ENCODE measurements around the gene ARHGEF25. TPM values are rescaled to one million over a fixed set of nuclear protein-coding genes. Genes with fewer than 3 reads are reported as not detected.
"Not testable (repeated sequence)": the region's sequence is repeated elsewhere in the genome, so short reads cannot be mapped to it uniquely, and the experiment has no call there.

ARHGEF25 gene
- total and polyA plus RNA-seq, 7 donors, result 2.9 to 9.2 (median 4.2) TPM

GRCh38 chr12:57617942-57618341 lies 6.7 kb downstream of the ARHGEF25 start:
- intact Hi-C loops (cut with DNase I), result no loop called here
- Histone ChIP-seq H3K4me1 (peaks cover 7% of the 10 kb centered on the region), H3K36me3 (ENCODE audit: insufficient read depth in 1 of 2, low read depth in 1 of 2) (no peaks in the 10 kb centered on the region), H3K4me3 (no peak overlapping the region), H3K9me3 (no peaks in the 10 kb centered on the region), H3K27me3 (ENCODE audit: insufficient read depth in 3 of 3, low read length in 2 of 3) (peaks cover 0 to 59% (median 20%) of the 10 kb centered on the region in 3 donors), H3K27ac (no peak overlapping the region)
- 56 to 71% (median 60%) methylated on average over 11 of the region's 11 CpGs for WGBS, 3 donors
- DNase-seq (no peak), ATAC-seq (no peak)
- no peak for TF ChIP-seq CTCF (IDR thresholded peaks at IDR 0.05)

GRCh38 chr12:57618431-57618830 lies 7.2 kb downstream of the ARHGEF25 start:
- H3K36me3 ChIP-seq (ENCODE audit: insufficient read depth in 1 of 2, low read depth in 1 of 2); intact Hi-C loops (cut with DNase I); H3K27ac ChIP-seq; H3K4me3 ChIP-seq; H3K4me1 ChIP-seq; H3K9me3 ChIP-seq; ATAC-seq; DNase-seq: not testable (repeated sequence)
- H3K27me3 ChIP-seq (ENCODE audit: insufficient read depth in 3 of 3, low read length in 2 of 3), result peaks cover 0 to 59% (median 19%) of the 10 kb centered on the region in 3 donors
- 91 to 96% (median 92%) methylated on average over 6 of the region's 6 CpGs for WGBS, 3 donors

GRCh38 chr12:57618966-57619433 lies 7.8 kb downstream of the ARHGEF25 start:
- peaks cover 7% of the 10 kb centered on the region for H3K4me1 ChIP-seq
- no peak for TF ChIP-seq CTCF (IDR thresholded peaks at IDR 0.05)
- intact Hi-C loops (cut with DNase I), result no loop called here
- ATAC-seq, result no peak
- no peak for DNase-seq
- no peaks in the 10 kb centered on the region for H3K36me3 ChIP-seq (ENCODE audit: insufficient read depth in 1 of 2, low read depth in 1 of 2)
- no peaks in the 10 kb centered on the region for H3K9me3 ChIP-seq
- no peak overlapping the region for H3K27ac ChIP-seq
- H3K4me3 ChIP-seq, result no peak overlapping the region
- H3K27me3 ChIP-seq (ENCODE audit: insufficient read depth in 3 of 3, low read length in 2 of 3), result peaks cover 0 to 60% (median 13%) of the 10 kb centered on the region in 3 donors
- 43 to 59% (median 56%) methylated on average over 16 of the region's 16 CpGs for WGBS, 3 donors

- Histone ChIP-seq H3K27ac (no peak overlapping the region), H3K27me3 (ENCODE audit: insufficient read depth in 3 of 3, low read length in 2 of 3) (peaks cover 0 to 63% (median 12%) of the 10 kb centered on the region in 3 donors), H3K4me1 (peaks cover 7% of the 10 kb centered on the region), H3K9me3 (no peaks in the 10 kb centered on the region), H3K36me3 (ENCODE audit: insufficient read depth in 1 of 2, low read depth in 1 of 2) (no peaks in the 10 kb centered on the region), H3K4me3 (peak overlapping the region; percentile 25)
- WGBS, 3 donors, result 24 to 26% (median 24%) methylated on average over 43 to 46 of the region's 46 CpGs
- peak in 1 of 2 donors; percentile 48 for DNase-seq
- ATAC-seq, result no peak
- intact Hi-C loops (cut with DNase I), result loop anchor here (2.0 to 10.0 kb wide), 3 partner anchors 37 to 157 kb away; no protein-coding TSS in a partner anchor
- TF ChIP-seq CTCF (IDR thresholded peaks at IDR 0.05), result no peak
Observed at GRCh38 chr12:57619434-57620244, 8.4 kb downstream of the ARHGEF25 start.

GRCh38 chr12:57620245-57620935 lies 9.2 kb downstream of the ARHGEF25 start:
- Histone ChIP-seq H3K4me3 (peak overlapping the region; percentile 61), H3K27me3 (ENCODE audit: insufficient read depth in 3 of 3, low read length in 2 of 3) (peaks cover 0 to 64% (median 12%) of the 10 kb centered on the region in 3 donors), H3K36me3 (ENCODE audit: insufficient read depth in 1 of 2, low read depth in 1 of 2) (no peaks in the 10 kb centered on the region), H3K27ac (no peak overlapping the region), H3K9me3 (no peaks in the 10 kb centered on the region), H3K4me1 (peaks cover 7% of the 10 kb centered on the region)
- WGBS, 3 donors, result 28 to 42% (median 31%) methylated on average over 13 of the region's 13 CpGs
- TF ChIP-seq CTCF (IDR thresholded peaks at IDR 0.05), result no peak
- DNase-seq (no peak), ATAC-seq (no peak)
- intact Hi-C loops (cut with DNase I), result loop anchor here (2.0 to 10.0 kb wide), 3 partner anchors 38 to 158 kb away; no protein-coding TSS in a partner anchor

Measured in psoas muscle (tissue), 8 donors.